Body of pancreas (tissue), 4 donors: Measurements from ENCODE around the gene SPATA2L. TPM values are rescaled to one million over a fixed set of nuclear protein-coding genes. Genes with fewer than 3 reads are reported as not detected.
"Not testable (repeated sequence)": the region's sequence is repeated elsewhere in the genome, so short reads cannot be mapped to it uniquely, and the experiment has no call there.

ENCODE experiments used
- ATAC-seq: fragments of 150-250 bp; one replicate; pipeline ENCODE4 v1.9.1; 2016
- DNase-seq, 4 donors: peaks; one replicate each; pipeline ENCODE4 v3.0.0-alpha.2; 2019
- H3K27ac ChIP-seq, 4 donors: fragments of 200-600 bp; sonication (generic); 1 replicate in 3 of 4; 2 replicates in 1 of 4; pipeline versions ENCODE4 v1.5.1 to v1.6.1; 2016 to 2019; ENCODE audit warnings: mild to moderate bottlenecking in 1 of 4, mixed read lengths in 1 of 4, moderate library complexity in 1 of 4
- H3K27me3 ChIP-seq, 2 donors: fragments of 200-600 bp; sonication (generic); one replicate each; pipeline ENCODE4 v1.6.0; 2016; ENCODE audit warnings: mild to moderate bottlenecking in 1 of 2
- H3K36me3 ChIP-seq, 2 donors: fragments of 200-600 bp; sonication (generic); replicated peaks in 1 of 2; 2 replicates each; pipeline ENCODE4 v1.5.1; 2016; ENCODE audit warnings: low read depth in 2 of 2; ENCODE audit not compliant: insufficient read depth in 1 of 2
- H3K4me1 ChIP-seq: fragments of 200-600 bp; sonication (generic); one replicate; pipeline ENCODE4 v1.6.0; 2016
- H3K4me3 ChIP-seq, 2 donors: fragments of 200-600 bp; sonication (generic); 1 replicate in 1 of 2; 2 replicates in 1 of 2; pipeline ENCODE4 v1.5.1; 2016 to 2019
- H3K9me3 ChIP-seq, 3 donors: fragments of 200-600 bp; sonication (generic); 1 replicate in 2 of 3; 2 replicates in 1 of 3; pipeline ENCODE4 v1.5.1; 2016
- CTCF ChIP-seq, 7 experiments: fragments of 450-650 bp in 4 of 7; fragments of 200-600 bp in 3 of 7; sonication (generic) in 3 of 7; IDR thresholded peaks; one replicate each; pipeline ENCODE4 v1.5.1; 2016 to 2019; ENCODE audit warnings: antibody characterized with exemption in 7 of 7
- POLR2A ChIP-seq, 3 donors: fragments of 450-650 bp; IDR thresholded peaks; one replicate each; pipeline ENCODE4 v1.6.1; 2016; ENCODE audit warnings: antibody characterized with exemption in 3 of 3, mild to moderate bottlenecking in 2 of 3
- WGBS, 2 donors: methylation state at CpG; one replicate each; pipeline ENCODE4 v1.1.5; 2017; 5-methylcytosine and 5-hydroxymethylcytosine counted together
- intact Hi-C: fragments of 100-400 bp; cut with DNase I; formaldehyde crosslinking; loops from one replicate; pipeline ENCODE4 v1.15.1; 2023
- total RNA-seq, 2 donors: library from RNA; depleted of rRNA; stranded (reverse); fragments of >200 nt; gene quantifications; one replicate each; pipeline ENCODE4 v1.1.0, GENCODE V29; 2016

Gene SPATA2L
- total RNA-seq, 2 donors from 2014 or later, result 15.8 to 48.1 TPM

- Histone ChIP-seq H3K27me3 (no peaks in the 10 kb centered on the region), H3K4me1 (peaks cover 10% of the 10 kb centered on the region), H3K9me3 (no peaks in the 10 kb centered on the region), H3K36me3 (peaks cover 9 to 27% of the 10 kb centered on the region in 2 donors), H3K27ac (no peak overlapping the region), H3K4me3 (no peak overlapping the region)
- intact Hi-C loops, result no loop called here
- TF ChIP-seq POLR2A (IDR thresholded peaks at IDR 0.05) (no peak), CTCF (IDR thresholded peaks at IDR 0.05) (no peak)
- WGBS, 2 donors, result 90 to 100% methylated on average over 3 to 11 of the region's 11 CpGs
- DNase-seq, result no peak
- ATAC-seq, result no peak
These were observed 8.2 kb downstream of the SPATA2L start for GRCh38 chr16:89693289-89693731.

- ATAC-seq (no peak), DNase-seq (no peak)
- TF ChIP-seq CTCF (IDR thresholded peaks at IDR 0.05) (no peak), POLR2A (IDR thresholded peaks at IDR 0.05) (no peak)
- no peaks in the 10 kb centered on the region for H3K9me3 ChIP-seq
- peaks cover 9 to 27% of the 10 kb centered on the region in 2 donors for H3K36me3 ChIP-seq
- H3K27me3 ChIP-seq, result no peaks in the 10 kb centered on the region
- H3K4me3 ChIP-seq, result no peak overlapping the region
- intact Hi-C loops, result no loop called here
- H3K27ac ChIP-seq, result no peak overlapping the region
- 93% methylated on average over 3 to 13 of the region's 13 CpGs for WGBS, 2 donors
- peaks cover 22% of the 10 kb centered on the region for H3K4me1 ChIP-seq
These were observed 9.4 kb downstream of the SPATA2L start for GRCh38 chr16:89691986-89692569.

- H3K9me3 ChIP-seq, result no peaks in the 10 kb centered on the region
- H3K27me3 ChIP-seq, result no peaks in the 10 kb centered on the region
- intact Hi-C loops, result no loop called here
- ATAC-seq, result no peak
- TF ChIP-seq CTCF (IDR thresholded peaks at IDR 0.05) (no peak), POLR2A (IDR thresholded peaks at IDR 0.05) (no peak)
- no peak for DNase-seq
- WGBS, 2 donors, result 90 to 98% methylated on average over 16 to 19 of the region's 21 CpGs
- H3K4me3 ChIP-seq, result no peak overlapping the region
- H3K36me3 ChIP-seq, result peaks cover 9 to 27% of the 10 kb centered on the region in 2 donors
- peaks cover 23% of the 10 kb centered on the region for H3K4me1 ChIP-seq
- H3K27ac ChIP-seq, result no peak overlapping the region
These were observed 10.1 kb downstream of the SPATA2L start for GRCh38 chr16:89691231-89691985.

- peaks cover 9 to 26% of the 10 kb centered on the region in 2 donors for H3K36me3 ChIP-seq
- peaks cover 23% of the 10 kb centered on the region for H3K4me1 ChIP-seq
- no peak overlapping the region for H3K27ac ChIP-seq
- no peak for TF ChIP-seq POLR2A (IDR thresholded peaks at IDR 0.05)
- no peak for TF ChIP-seq CTCF (IDR thresholded peaks at IDR 0.05)
- H3K27me3 ChIP-seq, result no peaks in the 10 kb centered on the region
- H3K9me3 ChIP-seq, result no peaks in the 10 kb centered on the region
- 87 to 93% methylated on average over 15 of the region's 16 CpGs for WGBS, 2 donors
- H3K4me3 ChIP-seq, result no peak overlapping the region
- intact Hi-C loops, result no loop called here
- no peak for ATAC-seq
- DNase-seq, result no peak
These were observed 11.1 kb downstream of the SPATA2L start for GRCh38 chr16:89690392-89690901.

GRCh38 chr16:89689621-89690020 lies 11.9 kb downstream of the SPATA2L start:
- intact Hi-C loops, result not testable (repeated sequence)

More at GRCh38 chr16:89689621-89690020, 11.9 kb downstream of the SPATA2L start:
- Histone ChIP-seq H3K4me1 (peaks cover 23% of the 10 kb centered on the region), H3K36me3 (peaks cover 9 to 23% of the 10 kb centered on the region in 2 donors)
- ATAC-seq, H3K27ac ChIP-seq, DNase-seq, H3K27me3 ChIP-seq, H3K4me3 ChIP-seq, H3K9me3 ChIP-seq: not testable (repeated sequence)
- WGBS, 2 donors, result 84 to 93% methylated on average over 2 to 4 of the region's 4 CpGs
